Endodermal cell (in vitro differentiated cells): ENCODE results near the gene PRKAR2B. TPM values are rescaled to one million over a fixed set of nuclear protein-coding genes. Genes with fewer than 3 reads are reported as not detected.
"Not testable (repeated sequence)": the region's sequence is repeated elsewhere in the genome, so short reads cannot be mapped to it uniquely, and the experiment has no call there.

Source experiments
- DNase-seq: peaks from one replicate; pipeline ENCODE4 v3.0.0-alpha.2; 2017
- H3K27ac ChIP-seq: 2 replicates; pipeline ENCODE4 v1.5.1; 2013; ENCODE audit warnings: mild to moderate bottlenecking, low read depth, low read length, moderate library complexity
- H3K27me3 ChIP-seq: 2 replicates; pipeline ENCODE4 v1.6.1; 2013; ENCODE audit warnings: mild to moderate bottlenecking, low read length, moderate library complexity; ENCODE audit not compliant: insufficient read depth, control insufficient read depth, poor library complexity, severe bottlenecking
- H3K36me3 ChIP-seq: 2 replicates; pipeline ENCODE4 v1.7.0; 2013; ENCODE audit warnings: mild to moderate bottlenecking, low read length, moderate library complexity; ENCODE audit not compliant: control insufficient read depth, insufficient read depth
- H3K4me1 ChIP-seq: one replicate; pipeline ENCODE4 v1.7.0; 2013; ENCODE audit warnings: low read length; ENCODE audit not compliant: control insufficient read depth, insufficient read depth
- H3K4me3 ChIP-seq: 2 replicates; pipeline ENCODE4 v1.5.1; 2013; ENCODE audit warnings: mild to moderate bottlenecking, low read length, moderate library complexity
- H3K9ac ChIP-seq: 2 replicates; pipeline ENCODE4 v1.6.1; 2013; ENCODE audit warnings: mild to moderate bottlenecking, low read length, moderate library complexity; ENCODE audit not compliant: poor library complexity, severe bottlenecking; ENCODE audit errors: extremely low read depth
- H3K9me3 ChIP-seq: 2 replicates; pipeline ENCODE4 v1.6.1; 2013; ENCODE audit warnings: mild to moderate bottlenecking, low read length, moderate library complexity; ENCODE audit not compliant: control insufficient read depth
- H3K27ac Mint-ChIP-seq: 2 replicates; pipeline ENCODE4 v1.8.0; 2020; ENCODE audit warnings: mixed read lengths
- H3K27me3 Mint-ChIP-seq: 2 replicates; pipeline ENCODE4 v1.8.0; 2021; ENCODE audit warnings: mild to moderate bottlenecking, mixed read lengths; ENCODE audit not compliant: insufficient read depth
- H3K36me3 Mint-ChIP-seq: 2 replicates; pipeline ENCODE4 v1.8.0; 2020; ENCODE audit warnings: low read depth, mixed read lengths
- H3K4me1 Mint-ChIP-seq: 2 replicates; pipeline ENCODE4 v1.8.0; 2020; ENCODE audit warnings: mixed read lengths
- H3K4me3 Mint-ChIP-seq: 2 replicates; pipeline ENCODE4 v1.8.0; 2020; ENCODE audit warnings: mild to moderate bottlenecking, moderate library complexity, mixed read lengths
- H3K9me3 Mint-ChIP-seq: 2 replicates; pipeline ENCODE4 v1.8.0; 2020; ENCODE audit warnings: mild to moderate bottlenecking, mixed read lengths
- WGBS, 2 experiments: methylation state at CpG; one replicate each; pipeline versions ENCODE4 v1.1.5 to v1.1.7; 2013; ENCODE audit warnings: missing lambda C conversion rate in 2 of 2, mixed read lengths in 1 of 2; ENCODE audit not compliant: insufficient coverage in 1 of 2, insufficient read length in 1 of 2; 5-methylcytosine and 5-hydroxymethylcytosine counted together
- total RNA-seq, 2 donors: library from RNA; stranded (reverse); fragmentation: NEBNext Ultra II Directional in 1 of 2; extraction: Animal tissue kit (Norgen Biotek cat#: 25700) in 1 of 2; gene quantifications; 2 replicates in 1 of 2; 3 replicates in 1 of 2; pipeline ENCODE4 v1.2.1, GENCODE V29; 2021
- TF ChIP-seq, protein P1 (sequence below): fragments of 200-600 bp; sonication (generic); conservative IDR thresholded peaks from 2 replicates; pipeline ENCODE4 v1.5.0; 2021; ENCODE audit warnings: antibody characterized with exemption, mild to moderate bottlenecking

PRKAR2B gene
- total RNA-seq, 2 donors from 2014 or later: 7.3 to 10.2 TPM

DNA sequence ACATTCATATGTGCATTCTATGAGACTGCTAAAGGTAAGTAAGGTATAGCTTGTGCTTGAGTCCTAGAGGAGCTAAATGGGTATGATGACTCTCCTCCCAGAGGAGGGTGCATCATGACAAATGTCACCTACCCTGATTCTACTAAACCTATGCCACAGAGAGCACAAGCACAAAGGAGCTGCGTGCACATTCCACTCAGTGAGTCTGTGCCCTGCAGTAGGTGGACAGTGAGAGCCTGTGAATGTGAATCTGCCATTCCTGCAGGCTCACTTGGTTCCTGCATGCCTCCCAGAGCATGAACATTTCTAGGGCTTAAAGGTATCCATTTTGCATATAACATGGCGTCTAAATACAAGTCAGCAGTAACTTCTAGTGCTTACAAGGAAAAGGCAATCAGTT is 46.8 kb downstream of the PRKAR2B start:
- no peaks in the 10 kb centered on the region for H3K9me3 Mint-ChIP-seq
- no peak overlapping the region for H3K27ac ChIP-seq
- no peaks in the 10 kb centered on the region for H3K36me3 Mint-ChIP-seq
- no peaks in the 10 kb centered on the region for H3K27me3 ChIP-seq
- no peaks in the 10 kb centered on the region for H3K9me3 ChIP-seq
- H3K9ac ChIP-seq: no peak overlapping the region
- H3K4me3 Mint-ChIP-seq: no peak overlapping the region
- WGBS, 2 experiments: 68 to 81% methylated on average over 2 of the region's 2 CpGs
- DNase-seq: no peak
- TF ChIP-seq, protein P1, sequence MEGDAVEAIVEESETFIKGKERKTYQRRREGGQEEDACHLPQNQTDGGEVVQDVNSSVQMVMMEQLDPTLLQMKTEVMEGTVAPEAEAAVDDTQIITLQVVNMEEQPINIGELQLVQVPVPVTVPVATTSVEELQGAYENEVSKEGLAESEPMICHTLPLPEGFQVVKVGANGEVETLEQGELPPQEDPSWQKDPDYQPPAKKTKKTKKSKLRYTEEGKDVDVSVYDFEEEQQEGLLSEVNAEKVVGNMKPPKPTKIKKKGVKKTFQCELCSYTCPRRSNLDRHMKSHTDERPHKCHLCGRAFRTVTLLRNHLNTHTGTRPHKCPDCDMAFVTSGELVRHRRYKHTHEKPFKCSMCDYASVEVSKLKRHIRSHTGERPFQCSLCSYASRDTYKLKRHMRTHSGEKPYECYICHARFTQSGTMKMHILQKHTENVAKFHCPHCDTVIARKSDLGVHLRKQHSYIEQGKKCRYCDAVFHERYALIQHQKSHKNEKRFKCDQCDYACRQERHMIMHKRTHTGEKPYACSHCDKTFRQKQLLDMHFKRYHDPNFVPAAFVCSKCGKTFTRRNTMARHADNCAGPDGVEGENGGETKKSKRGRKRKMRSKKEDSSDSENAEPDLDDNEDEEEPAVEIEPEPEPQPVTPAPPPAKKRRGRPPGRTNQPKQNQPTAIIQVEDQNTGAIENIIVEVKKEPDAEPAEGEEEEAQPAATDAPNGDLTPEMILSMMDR: no peak
- no peak overlapping the region for H3K4me3 ChIP-seq
- no peaks in the 10 kb centered on the region for H3K27me3 Mint-ChIP-seq
- H3K4me1 Mint-ChIP-seq: peaks cover 11% of the 10 kb centered on the region
- no peak overlapping the region for H3K27ac Mint-ChIP-seq
- H3K4me1 ChIP-seq: peaks cover 3% of the 10 kb centered on the region
- no peaks in the 10 kb centered on the region for H3K36me3 ChIP-seq

DNA sequence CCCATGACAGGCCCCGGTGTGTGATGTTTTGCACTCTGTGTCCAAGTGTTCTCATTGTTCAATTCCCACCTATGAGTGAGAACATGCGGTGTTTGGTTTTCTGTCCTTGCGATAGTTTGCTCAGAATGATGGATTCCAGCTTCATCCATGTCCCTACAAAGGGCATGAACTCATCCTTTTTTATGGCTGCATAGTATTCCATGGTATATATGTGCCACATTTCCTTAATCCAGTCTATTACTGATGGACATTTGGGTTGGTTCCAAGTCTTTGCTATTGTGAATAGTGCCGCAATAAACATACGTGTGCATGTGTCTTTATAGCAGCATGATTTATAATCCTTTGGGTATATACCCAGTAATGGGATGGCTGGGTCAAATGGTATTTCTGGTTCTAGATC is 49.2 kb downstream of the PRKAR2B start:
- H3K36me3 ChIP-seq, H3K27ac ChIP-seq, H3K27me3 Mint-ChIP-seq, H3K4me1 Mint-ChIP-seq, H3K9me3 ChIP-seq, H3K27me3 ChIP-seq, H3K4me1 ChIP-seq, H3K4me3 Mint-ChIP-seq, H3K9ac ChIP-seq, H3K27ac Mint-ChIP-seq, H3K36me3 Mint-ChIP-seq, DNase-seq, H3K4me3 ChIP-seq: not testable (repeated sequence)
- H3K9me3 Mint-ChIP-seq: peaks cover 11% of the 10 kb centered on the region
- WGBS, 2 experiments: 100% methylated on average over 1 to 3 of the region's 5 CpGs

DNA sequence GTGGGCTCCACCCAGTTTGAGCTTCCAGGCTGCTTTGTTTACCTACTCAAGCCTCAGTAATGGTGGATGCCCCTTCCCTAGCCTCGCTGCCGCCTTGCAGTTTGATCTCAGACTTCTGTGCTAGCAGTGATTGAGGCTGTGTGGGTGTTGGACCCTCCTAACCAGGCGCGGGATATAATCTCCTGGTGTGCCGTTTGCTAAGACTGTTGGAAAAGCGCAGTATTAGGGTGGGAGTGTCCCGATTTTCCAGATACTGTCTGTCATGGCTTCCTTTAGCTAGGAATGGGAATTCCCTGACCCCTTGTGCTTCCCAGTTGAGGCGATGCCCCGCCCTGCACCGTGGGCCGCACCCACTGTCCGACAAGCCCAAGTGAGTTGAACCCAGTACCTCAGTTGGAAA is 54.6 kb downstream of the PRKAR2B start:
- WGBS, 2 experiments: 94 to 95% methylated on average over 8 to 12 of the region's 12 CpGs
- H3K9me3 ChIP-seq, H3K27me3 ChIP-seq, H3K36me3 Mint-ChIP-seq, H3K4me3 ChIP-seq, DNase-seq, H3K9ac ChIP-seq, H3K27me3 Mint-ChIP-seq, H3K27ac Mint-ChIP-seq, H3K27ac ChIP-seq, H3K4me1 Mint-ChIP-seq, H3K4me1 ChIP-seq, H3K36me3 ChIP-seq, H3K4me3 Mint-ChIP-seq: not testable (repeated sequence)
- H3K9me3 Mint-ChIP-seq: peaks cover 36% of the 10 kb centered on the region

DNA sequence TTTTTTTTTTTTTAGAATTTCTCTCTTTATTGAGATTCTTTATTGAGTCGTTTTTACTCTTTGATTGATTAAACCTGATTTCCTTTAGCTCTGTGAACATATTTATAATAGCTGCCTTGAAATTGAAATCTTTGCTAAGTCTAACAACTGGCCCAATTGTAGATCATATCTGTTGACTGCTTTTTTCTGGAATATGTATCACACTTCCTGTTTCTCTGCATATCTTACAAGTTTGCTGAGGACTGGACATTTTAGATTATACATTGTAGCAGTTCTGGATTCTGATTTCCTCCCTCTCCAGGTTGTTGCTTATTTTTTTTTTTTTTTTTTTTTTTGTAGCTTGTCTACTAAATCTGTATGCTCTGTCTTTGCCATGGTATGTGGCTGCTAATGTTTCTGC is 56.3 kb downstream of the PRKAR2B start:
- 92% methylated on average over 1 of the region's 1 CpG; no CpG with 5 or more reads in 1 of the 2 experiments for WGBS, 2 experiments
- H3K27ac Mint-ChIP-seq: no peak overlapping the region

More for the DNA sequence above, 56.3 kb downstream of the PRKAR2B start:
- Histone ChIP-seq H3K36me3 (no peaks in the 10 kb centered on the region), H3K4me1 (no peaks in the 10 kb centered on the region), H3K27me3 (no peaks in the 10 kb centered on the region), H3K9ac (no peak overlapping the region), H3K4me3 (no peak overlapping the region), H3K9me3 (peaks cover 5% of the 10 kb centered on the region), H3K27ac (no peak overlapping the region)
- DNase-seq: no peak
- peaks cover 5% of the 10 kb centered on the region for H3K36me3 Mint-ChIP-seq
- peaks cover 36% of the 10 kb centered on the region for H3K9me3 Mint-ChIP-seq
- peaks cover 3% of the 10 kb centered on the region for H3K27me3 Mint-ChIP-seq
- TF ChIP-seq, protein P1: no peak
- H3K4me3 Mint-ChIP-seq: no peak overlapping the region
- H3K4me1 Mint-ChIP-seq: no peaks in the 10 kb centered on the region
